NCI-H1092 treated with DMSO at 0.1 percent for 48 hours (cell line): Measurements from ENCODE around the gene STAT5B.
"Not testable (repeated sequence)": the region's sequence is repeated elsewhere in the genome, so short reads cannot be mapped to it uniquely, and the experiment has no call there.

Experiments
- DNase-seq: peaks from one replicate; lab custom pipeline; 2025; lab: John Stamatoyannopoulos, UW

STAT5B gene

GRCh38 chr17:42233156-42233555 lies 43.0 kb downstream of the STAT5B start:
- no peak for DNase-seq

- no peak for DNase-seq
Observed at GRCh38 chr17:42230225-42230624, 46.0 kb downstream of the STAT5B start.

GRCh38 chr17:42227849-42228700 lies 48.1 kb downstream of the STAT5B start:
- no peak for DNase-seq

GRCh38 chr17:42225646-42226045 lies 50.5 kb downstream of the STAT5B start:
- no peak for DNase-seq

- DNase-seq = no peak
Observed at GRCh38 chr17:42224651-42225050, 51.5 kb downstream of the STAT5B start.

DNA sequence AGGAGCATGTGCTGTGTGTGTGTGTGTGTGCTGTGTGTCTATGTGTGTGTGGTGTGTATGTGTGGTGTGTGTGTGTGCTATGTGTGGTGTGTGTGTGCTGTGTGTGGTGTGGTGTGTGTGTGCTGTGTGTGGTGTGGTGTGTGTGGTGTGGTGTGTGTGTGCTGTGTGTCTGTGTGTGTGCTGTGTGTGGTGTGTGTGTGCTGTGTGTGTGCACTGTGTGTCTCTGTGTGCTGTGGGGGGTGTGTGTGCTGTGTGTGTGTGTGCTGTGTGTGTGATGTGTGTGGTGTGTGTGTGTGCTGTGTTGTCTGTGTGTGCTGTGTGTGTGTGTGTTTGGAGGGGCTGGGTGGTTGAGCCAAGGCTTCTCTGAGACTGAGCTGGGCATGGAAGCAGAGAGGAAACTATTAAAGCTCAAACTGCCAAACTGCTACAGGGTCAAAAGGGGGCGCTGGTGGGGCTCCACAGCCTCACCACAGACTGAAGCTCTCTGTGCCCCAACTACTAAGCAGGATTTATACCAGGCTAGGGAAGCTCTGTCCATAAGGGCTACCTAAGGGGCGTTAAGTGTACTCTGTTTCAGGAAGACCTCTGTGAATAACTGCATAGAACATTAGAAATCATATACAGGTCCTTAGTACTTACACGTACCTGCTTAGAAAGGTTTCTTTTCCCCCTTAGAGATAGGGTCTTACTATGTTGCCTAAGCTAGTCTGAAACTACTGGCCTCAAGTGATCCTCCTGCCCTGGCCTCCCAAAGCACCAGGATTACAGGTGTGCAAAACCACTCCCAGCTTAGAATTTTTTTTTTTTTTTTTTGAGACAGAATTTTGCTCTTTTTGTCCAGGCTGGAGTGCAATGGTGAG lies 54.1 kb downstream of the STAT5B start:
- peak; percentile 48 for DNase-seq

DNA sequence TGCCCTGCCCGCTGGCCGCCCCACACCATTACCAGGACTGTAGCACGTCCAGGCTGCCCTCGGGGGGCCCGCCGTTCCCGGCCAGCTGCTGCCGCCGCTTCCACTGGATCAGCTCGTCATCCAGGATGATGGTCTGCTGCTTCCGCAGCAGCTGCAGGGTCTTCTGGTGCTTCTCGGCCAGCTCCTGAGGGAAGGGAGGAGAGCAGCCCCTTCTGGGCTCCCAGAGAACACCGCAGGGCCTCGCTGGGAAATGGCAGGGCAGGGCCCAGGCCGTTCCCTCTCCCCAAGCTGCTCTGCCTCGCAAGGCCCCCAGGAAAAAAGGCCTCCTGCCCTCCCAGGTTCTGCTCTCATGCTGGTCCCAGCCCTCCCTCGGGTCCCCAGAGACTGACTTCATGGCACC lies 56.9 kb downstream of the STAT5B start:
- not testable (repeated sequence) for DNase-seq

GRCh38 chr17:42214156-42214555 lies 62.0 kb downstream of the STAT5B start:
- no peak for DNase-seq

DNA sequence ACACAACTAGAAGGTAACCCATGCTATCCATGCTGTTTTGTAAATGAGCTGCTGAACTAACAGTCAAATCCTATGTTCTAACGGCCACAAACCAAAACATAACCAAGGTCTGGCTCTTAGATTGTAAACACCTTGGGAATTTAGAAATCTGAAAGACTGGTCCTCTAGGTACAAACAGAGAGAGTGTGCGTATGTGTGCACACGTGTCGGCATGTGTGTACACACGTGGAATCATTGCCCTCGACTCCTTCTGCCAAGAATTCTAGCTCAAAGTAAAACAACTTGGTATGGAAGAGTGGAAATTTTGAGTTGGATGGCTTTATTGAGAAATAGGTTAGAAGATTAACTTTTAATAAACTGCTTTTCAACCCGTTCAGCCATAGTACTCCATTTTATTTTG lies 63.8 kb downstream of the STAT5B start:
- no peak for DNase-seq

GRCh38 chr17:42211921-42212341 lies 64.3 kb downstream of the STAT5B start:
- DNase-seq = not testable (repeated sequence)

DNA sequence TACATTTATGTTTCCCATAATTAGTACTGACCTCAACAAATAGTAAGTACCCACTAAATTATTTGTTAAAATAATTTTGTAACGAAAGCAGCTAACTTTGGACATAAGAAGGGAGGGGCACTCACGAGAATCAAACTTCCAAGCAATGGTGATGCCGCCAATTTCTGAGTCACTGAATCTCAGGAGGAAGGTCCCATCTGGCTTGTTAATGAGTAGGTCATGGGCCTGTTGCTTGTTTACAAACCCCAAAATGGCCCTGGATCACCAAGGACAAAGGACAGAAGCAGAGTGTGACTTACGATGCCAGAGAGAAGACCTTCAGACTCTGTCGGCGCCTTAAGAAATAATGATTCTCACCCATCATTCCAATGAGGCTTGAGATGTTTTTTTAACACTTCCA lies 66.1 kb downstream of the STAT5B start:
- DNase-seq = no peak

DNA sequence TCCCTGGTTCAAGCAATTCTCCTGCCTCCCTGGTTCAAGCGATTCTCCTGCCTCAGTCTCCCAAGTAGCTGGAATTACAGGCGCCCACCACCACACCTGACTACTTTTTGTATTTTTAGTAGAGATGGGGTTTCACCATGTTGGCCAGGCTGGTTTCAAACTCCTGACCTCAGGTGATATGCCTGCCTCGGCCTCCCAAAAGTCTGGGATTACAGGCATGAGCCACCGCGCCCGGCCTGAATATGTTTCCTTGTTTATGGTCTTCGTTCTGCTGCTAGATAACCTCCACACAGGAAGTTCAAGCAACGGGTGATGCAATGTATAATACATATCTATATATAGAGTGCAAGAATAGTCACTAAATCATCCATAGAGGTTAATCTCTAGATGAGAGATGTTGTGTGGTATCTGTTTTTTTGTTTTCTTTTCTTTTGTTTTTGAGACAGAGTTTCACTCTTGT lies 70.0 kb downstream of the STAT5B start:
- DNase-seq = not testable (repeated sequence)

GRCh38 chr17:42203354-42203753 lies 72.8 kb downstream of the STAT5B start:
- no peak for DNase-seq

- no peak for DNase-seq
Observed at GRCh38 chr17:42202696-42203095, 73.5 kb downstream of the STAT5B start.

DNA sequence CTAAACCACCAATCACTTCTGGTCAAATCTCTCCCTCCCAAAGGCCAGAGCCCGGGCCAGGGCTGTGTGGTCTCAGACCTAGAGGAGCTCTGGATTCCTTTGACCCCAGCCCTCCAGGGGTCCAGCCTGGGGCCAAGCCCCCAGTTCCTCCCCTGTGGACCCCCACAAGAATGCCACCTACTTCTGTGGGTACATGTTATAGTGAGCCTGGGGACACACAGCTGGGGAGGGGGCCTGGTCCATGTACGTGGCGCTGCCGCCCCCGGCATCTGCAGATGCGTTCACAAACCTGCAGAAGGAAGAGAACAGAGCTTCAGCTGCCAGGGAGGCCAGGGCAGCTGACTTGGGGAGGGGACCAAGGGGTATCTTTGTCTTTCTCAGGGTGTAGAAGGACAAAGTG lies 74.0 kb downstream of the STAT5B start:
- no peak for DNase-seq

- no peak for DNase-seq
Observed at GRCh38 chr17:42201458-42201772, 74.8 kb downstream of the STAT5B start.

DNA sequence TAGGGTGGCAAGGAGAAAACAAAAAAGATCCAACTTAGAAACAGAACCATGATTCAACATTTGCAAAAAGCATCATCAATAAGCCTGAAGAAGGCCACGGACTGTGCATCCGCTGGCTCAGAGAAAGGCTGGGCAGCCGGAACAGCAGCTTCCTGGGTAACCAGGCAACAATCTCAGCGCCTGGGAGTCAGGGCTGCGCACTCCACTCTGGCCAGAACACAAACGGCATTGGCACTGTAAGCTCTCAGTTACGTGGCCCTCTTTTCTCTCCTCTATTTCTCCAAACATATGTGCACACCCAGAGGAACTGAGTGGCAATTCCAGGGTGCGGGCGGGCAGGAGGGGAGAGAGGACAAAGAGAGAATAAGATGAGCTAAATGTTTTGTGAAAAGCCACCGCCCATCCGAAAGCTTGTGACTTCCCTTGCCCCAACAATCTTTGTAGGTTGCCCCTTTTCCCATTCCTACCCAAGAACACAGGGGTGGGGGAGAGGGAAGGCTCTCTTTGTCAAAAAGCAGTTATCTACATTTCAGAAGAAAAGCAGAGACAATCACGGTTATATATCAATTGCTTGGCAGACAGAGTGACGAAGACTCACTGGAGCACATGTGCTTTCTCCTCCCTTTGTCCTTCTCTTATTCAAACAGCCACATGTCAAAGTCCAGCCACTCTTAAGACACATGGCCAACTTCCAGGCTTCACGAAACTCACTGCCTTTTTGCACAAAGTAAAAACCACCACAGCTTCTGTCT lies 75.3 kb downstream of the STAT5B start:
- no peak for DNase-seq

DNA sequence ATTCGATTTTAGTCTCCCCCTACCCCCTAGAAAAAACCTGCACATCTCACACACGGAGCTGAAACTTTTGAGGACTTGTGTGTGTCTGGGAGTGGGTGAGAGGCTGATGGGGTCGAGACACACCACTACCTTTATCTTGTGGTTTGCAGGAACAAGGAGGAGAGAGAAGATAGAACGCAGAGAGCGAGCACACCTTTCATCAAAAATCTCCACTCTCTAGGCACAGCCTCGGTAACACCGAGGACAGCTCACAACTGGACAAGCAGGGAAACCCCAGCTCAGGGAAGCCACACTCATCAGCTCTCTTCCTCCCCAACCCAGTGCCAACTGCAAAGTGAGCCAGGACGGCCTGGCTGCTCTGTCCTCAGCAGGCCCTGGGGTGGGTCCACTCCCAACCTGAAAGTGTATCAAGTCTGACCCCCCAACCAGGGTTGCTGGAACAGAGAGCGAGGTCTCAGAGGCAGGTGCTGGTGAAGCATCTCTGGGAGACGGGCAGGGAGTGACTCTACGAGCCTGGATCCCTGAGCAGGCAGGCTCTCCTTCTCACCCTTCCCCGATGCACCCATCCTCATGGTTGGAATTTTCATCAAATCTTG lies 76.7 kb downstream of the STAT5B start:
- no peak for DNase-seq

DNA sequence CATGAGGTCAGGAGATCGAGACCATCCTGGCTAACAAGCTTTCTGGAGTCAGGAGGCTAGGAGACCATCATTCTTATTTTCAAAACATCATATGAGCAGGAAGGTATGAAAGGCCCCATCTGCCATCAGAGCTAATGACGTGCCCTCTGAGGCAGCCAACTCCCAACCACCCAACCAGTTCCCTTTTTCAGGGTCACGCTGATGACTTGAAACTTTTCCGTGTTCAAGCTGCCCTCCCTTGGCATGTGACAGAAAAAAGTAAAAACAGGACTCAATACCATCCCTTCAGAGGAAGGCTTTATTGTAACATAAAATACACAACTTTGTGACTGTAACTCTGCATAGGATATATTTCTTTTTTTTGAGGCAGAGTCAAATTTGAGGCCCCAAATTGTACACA lies 77.3 kb downstream of the STAT5B start:
- DNase-seq = no peak

- DNase-seq = no peak
Observed at GRCh38 chr17:42197564-42198156, 78.5 kb downstream of the STAT5B start.
